ENCODE measurements around the gene MCF2L2.
"Not testable (repeated sequence)": the region's sequence is repeated elsewhere in the genome, so short reads cannot be mapped to it uniquely, and the experiment has no call there.

MCF2L2 gene

DNA sequence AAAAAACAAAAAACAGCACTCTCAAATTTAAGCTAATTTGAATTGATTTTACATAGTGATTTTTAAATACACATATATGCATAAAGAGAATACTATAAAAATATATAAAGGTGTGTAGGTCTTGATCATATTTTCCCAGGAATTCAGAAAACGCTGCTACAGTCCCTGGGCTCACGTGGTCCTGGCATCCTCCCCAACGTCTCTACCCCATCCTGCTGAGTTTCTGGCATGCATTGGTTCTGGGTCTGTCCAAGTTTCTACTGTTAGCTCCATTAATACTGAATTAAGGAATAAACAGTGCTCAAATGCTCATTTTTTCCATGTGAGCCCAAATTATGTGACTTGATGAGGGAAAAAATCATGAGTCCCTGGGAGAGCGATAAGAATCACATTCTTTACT lies 233.2 kb downstream of the MCF2L2 start:
- no peak for DNase-seq

GRCh38 chr3:183193762-183194689 lies 234.4 kb downstream of the MCF2L2 start:
- no peak for DNase-seq

DNA sequence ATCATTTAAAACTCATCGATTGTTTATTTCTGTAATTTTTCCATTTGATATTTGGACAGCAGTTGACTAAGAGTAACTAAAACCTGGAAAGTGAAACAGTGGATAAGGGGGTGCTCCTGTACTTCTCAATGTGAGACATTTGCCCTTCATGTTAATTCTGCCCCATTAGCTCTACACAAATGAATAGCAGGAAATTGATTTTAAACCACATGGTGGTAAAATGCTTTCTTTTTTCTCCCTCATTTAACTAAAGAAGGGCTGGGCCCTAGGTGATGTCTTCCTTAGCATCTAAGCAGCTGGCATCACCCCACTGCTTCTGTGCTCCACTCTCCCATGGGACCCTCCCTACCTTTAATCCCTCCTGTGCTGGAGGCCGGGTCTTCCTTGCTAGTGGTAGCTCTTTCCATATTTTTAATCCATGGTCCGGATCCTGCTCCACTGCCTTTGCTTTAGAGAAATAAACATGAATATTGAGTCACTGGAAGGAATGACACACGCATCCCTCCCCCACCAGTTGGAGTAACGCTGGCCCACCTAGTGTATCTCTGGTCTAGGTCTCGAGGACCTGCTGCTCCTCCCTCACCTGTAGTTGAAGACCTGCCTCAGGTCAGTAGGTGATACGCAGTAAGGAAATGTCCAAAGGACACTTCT lies 235.6 kb downstream of the MCF2L2 start:
- no peak for DNase-seq

DNA sequence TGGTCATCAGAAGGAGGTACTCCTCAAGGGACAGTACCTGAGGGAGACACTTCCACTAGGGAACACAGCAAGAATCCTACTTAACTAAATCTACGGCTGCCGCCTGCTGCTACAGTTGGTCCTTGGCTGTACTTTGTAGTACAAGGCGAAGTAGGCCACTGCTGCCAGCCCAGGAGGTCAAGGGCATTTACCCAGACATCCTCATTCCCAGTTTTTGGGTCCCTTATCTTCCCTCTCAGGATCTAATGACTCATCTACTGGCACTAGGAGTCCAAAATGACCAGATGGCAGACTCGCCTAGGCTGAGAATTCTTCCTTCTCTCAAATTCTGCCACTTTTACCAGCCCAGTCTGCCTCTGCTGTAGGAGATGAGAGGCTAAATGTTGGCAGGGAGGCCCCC lies 238.8 kb downstream of the MCF2L2 start:
- DNase-seq = no peak

DNA sequence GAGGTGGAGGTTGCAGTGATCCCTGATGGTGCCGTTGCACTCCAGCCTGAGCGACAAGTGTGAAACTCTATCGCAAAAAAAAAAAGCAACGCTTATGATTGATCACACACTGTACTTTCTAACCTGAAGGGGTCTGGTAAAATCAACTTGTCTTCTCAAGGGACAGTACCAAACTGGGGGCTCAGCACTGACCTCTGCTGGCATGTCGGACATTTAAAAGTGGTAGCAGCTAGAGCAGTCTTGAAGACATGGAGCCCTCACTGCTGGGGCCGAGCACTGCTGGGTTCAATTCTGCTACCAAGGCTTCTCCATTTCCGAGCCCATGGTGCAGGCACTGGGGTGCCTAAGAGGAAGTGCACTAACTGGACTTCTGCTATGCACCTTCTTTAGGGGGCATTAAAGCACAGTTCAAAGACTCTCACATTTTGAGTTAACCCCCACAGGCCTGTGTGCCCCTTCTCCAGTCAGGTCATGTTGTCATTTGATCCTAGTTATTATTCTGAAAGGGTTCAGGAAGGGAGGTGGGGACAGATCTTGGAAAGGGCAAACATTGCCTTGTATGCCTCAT lies 239.4 kb downstream of the MCF2L2 start:
- peak; percentile 3 for DNase-seq

DNA sequence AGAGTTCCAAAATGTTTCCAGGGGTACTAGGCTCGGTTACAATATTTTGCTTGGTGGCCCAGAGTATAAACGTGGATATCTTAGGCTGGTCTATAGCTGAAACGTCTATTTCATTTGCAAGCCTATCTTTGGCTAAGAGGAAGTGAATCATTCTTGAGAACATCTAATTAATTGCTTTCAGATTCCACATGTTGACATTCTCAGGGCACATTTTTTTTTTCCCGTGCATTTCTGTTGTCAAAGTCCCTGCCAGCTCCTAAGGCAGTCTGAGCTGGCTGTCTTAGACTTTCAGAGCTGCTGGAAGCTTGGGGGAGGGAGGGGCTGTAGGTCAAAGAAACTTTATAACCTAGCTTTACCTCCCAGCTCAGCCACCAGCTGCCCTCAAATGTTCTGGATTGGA lies 242.7 kb downstream of the MCF2L2 start:
- DNase-seq = no peak

DNA sequence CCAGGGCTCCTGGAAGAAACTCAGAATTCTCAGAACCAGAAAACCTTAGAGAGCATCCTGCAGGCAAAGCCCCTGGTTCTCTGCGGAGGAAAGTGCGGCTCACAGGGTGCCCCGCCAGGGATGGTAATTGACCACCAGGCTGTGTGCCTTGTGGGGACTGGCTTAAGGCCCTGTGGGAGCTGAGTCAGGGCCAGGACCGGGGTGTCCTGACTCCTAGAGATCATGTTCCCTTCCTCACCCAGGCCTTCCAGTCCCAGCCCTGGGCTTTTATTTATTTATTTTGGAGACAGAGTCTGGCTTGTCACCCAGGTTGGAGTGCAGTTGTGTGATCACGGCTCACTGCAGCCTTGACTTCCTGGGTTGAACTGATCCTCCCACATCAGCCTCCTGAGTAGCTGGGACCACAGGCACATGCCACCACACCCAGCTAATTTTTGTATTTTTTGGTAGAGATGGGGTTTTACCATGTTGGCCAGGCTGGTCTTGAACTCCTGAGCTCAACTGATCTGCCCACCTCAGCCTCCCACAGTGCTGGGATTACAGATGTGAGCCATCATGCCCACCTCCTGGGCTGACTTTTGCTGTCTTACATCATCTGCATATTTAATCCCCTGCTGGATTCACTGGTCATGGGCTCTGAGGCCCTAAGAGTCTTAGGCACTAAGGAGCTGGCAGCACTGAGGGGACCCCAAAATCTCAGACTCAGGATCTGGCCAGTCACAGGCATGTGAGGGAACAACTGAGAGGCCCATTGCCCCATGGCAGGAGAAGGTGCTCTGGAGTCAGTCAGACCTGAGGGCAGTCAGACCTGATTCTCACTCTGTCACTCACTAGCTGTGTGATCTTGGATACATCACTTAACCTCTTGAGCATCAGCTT lies 245.4 kb downstream of the MCF2L2 start:
- DNase-seq = no peak

GRCh38 chr3:183182073-183182472 lies 246.3 kb downstream of the MCF2L2 start:
- no peak for DNase-seq

DNA sequence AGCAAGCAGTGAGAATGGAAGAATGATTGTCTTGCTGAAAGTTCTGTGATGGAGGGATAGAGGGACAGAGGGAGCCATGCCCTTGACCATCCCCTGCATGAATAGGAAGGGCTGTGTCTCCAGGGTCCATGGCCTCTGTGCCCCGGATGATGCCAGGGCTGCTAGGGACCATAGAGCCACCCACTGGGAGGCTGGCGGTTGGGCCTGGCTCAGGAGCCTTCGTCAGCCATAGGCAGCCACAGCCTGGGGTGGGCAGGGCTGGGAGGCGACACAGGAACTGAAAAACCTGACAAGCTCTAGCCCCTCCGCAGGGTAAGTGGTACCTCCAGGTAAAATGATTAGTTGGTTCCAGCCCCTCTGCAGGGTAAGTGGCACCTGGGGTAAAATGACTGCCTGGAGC lies 246.8 kb downstream of the MCF2L2 start:
- DNase-seq = no peak

- no peak for DNase-seq
Measured at GRCh38 chr3:183180784-183181295, 247.6 kb downstream of the MCF2L2 start.

GRCh38 chr3:183180110-183180783 lies 248.2 kb downstream of the MCF2L2 start:
- DNase-seq = no peak

GRCh38 chr3:183179550-183179908 lies 248.9 kb downstream of the MCF2L2 start:
- not testable (repeated sequence) for DNase-seq

DNA sequence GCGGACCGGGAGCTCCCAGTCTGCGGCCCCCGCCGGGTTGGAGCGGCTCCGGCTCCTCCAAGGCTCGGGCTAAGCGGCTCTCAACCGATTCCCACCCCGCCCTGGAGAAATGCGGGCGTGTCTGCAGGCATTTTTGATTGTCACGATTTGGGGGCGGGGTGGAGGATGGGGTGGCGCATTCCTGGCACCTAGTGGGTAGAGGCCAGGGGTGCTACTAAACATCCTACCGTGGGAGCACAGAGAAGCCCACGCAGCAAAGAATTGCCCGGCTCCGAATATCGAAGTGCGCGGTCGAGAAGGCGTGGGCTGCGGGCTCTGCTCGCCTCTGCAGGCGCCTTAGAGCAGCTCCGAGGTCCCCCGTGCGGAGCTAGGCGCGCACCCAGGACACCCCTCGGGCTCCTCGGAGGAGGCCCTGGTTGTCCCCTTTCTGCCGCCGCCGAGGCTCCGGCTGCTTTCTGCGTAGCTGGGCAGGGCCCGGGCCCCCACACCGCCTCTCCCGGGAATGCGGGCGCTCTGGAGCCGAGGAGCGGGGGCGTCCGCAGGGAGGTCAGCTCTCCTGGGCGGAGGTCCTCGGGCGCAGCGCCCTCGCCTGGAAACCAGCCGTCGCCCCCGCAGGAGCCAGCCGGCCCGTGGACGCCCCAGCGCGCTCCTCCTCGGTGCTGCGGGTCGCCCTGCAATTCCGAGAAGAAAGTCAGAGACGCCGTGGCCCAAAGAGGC lies 249.4 kb downstream of the MCF2L2 start:
- DNase-seq = no peak

DNA sequence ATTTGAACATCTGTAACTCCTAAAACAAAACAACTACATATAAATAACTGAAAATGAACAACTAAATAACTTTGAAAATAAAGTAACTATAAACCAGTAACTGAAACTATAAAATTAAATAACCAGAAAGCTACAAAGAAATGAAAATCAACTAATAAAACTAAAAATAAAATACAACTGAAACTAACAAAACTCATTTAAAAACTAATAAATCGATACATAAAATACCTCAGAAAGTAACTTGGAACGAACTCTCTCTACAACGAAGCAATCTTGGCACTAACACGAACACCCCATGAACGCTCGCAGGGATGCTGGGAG lies 249.9 kb downstream of the MCF2L2 start:
- DNase-seq = no peak

DNA sequence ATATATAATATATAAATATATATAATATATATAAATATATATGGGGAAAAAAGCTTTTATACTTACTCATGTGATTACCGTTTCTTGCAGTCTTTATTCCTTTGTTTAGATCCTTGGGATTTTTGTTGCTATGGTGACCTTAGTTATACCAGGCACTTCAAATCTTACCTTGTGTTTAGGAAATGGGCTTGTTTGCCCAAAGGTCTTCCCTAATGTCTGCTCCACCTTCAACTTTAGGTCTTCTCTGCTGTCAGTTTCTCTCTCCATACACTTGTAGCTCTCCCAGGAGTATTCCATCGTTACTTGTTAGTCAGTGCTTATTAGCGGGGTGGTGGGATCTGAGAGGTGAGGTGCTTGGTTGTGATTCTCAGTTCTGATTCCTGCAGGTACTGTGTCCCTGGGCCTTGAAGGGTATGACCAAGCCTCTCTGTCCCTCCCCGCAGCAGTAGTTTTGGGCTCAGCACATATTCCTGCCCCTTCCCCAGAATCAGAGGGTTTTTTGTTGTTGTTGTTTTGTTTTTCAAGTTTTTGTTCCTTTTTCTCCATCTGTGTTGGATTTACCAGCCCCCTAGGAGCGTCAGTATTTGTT lies 256.3 kb downstream of the MCF2L2 start:
- DNase-seq = no peak

- not testable (repeated sequence) for DNase-seq
Measured at GRCh38 chr3:183167975-183168374, 260.4 kb downstream of the MCF2L2 start.

DNA sequence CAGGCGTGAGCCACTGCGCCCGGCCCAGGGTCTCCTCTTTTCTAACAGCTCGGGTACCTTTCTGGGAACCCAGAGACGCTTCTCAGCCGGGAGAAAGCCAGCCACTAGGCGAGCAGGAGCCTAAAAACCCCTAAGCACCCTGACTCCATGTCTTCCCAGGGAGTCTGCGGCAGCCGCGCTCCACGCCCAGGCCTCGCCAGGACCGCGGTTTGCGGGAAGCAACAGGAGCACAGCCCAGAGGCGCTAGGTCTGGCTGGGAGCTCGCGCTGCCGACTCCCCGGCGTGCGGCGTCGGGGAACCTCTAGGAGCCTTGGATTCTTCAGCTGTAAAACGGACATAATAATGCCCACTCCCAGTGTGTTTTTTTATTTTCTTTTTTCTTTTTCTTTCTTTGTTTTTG lies 264.9 kb downstream of the MCF2L2 start:
- no peak for DNase-seq

GRCh38 chr3:183161552-183162336 lies 266.7 kb downstream of the MCF2L2 start:
- DNase-seq = no peak

DNA sequence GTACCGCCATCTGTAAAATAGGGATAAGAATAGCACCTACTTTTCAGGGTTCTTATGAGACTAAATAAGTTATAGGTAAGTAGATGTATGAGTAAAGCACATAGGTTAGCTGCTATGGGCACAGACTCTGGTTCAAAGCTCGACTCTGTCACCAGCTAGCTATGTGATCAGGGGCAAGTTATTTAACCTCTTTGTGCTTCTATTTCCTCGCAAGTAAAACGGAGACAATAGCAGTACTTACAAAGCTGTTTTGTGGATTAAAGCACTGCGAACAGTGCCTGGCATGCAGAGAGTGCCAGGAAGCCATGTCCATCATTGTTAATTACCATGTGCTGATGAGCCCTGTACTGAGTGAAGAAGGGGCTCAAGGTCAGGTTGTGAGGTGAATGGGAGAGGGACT lies 267.8 kb downstream of the MCF2L2 start:
- no peak for DNase-seq

DNA sequence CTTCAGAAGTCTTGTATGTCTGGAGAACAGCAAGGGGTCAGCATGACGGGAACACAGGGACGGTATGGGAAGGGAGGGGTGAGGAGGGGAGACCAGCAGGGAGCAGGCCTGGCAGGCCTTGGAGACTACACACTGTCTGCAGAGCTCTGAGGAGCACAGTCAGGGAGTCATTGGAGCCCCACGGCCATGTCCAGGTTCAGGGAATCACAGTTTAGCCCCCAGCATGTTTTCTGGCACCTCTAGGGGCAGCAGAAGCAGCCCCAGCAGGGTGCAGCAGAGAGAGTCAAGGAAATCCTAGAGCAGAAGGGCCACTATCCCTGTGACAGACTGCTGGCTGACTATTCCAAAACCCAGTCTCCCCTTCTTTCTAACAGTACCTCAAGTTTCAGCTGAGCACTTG lies 269.1 kb downstream of the MCF2L2 start:
- no peak for DNase-seq

Measured in effector CD8-positive, alpha-beta T cell (primary cell).